Fibroblast of villous mesenchyme (primary cell): ENCODE data around the gene RHOT1. TPM values are rescaled to one million over a fixed set of nuclear protein-coding genes. Genes with fewer than 3 reads are reported as not detected.

Source experiments
- DNase-seq: peaks from one replicate; pipeline ENCODE4 v3.0.0-alpha.2; 2010; ENCODE audit warnings: low read depth
- H3K4me3 ChIP-seq: 2 replicates; pipeline ENCODE4 v1.5.1; 2011; ENCODE audit warnings: low read depth, mild to moderate bottlenecking, low read length
- CTCF ChIP-seq: IDR thresholded peaks from 2 replicates; pipeline ENCODE4 v1.5.1; 2012; ENCODE audit warnings: low read depth, mild to moderate bottlenecking, low read length; ENCODE audit not compliant: insufficient read depth
- small RNA-seq: library from RNA; depleted of rRNA; stranded (forward); fragments of <200 nt; gene quantifications from one replicate; pipeline ENCODE3, GENCODE V24; 2012
- total RNA-seq: library from RNA; depleted of rRNA; stranded (reverse); fragments of >200 nt; gene quantifications from 2 replicates; pipeline ENCODE4 v1.2.3, GENCODE V29; 2012

RHOT1 gene
- total RNA-seq, 1 donor, result 48.8 TPM

- TF ChIP-seq CTCF, result no peak
- no peak for DNase-seq
- no peak overlapping the region for H3K4me3 ChIP-seq
These were observed 126.5 kb downstream of the RHOT1 start for GRCh38 chr17:32268734-32269288.

GRCh38 chr17:32269377-32269776, 127.1 kb downstream of the RHOT1 start:
- no peak overlapping the region for H3K4me3 ChIP-seq
- no peak for TF ChIP-seq CTCF
- no peak for DNase-seq

GRCh38 chr17:32271844-32272243, 129.5 kb downstream of the RHOT1 start:
- no peak for TF ChIP-seq CTCF
- no peak for DNase-seq
- H3K4me3 ChIP-seq, result no peak overlapping the region

GRCh38 chr17:32274101-32274500, 131.8 kb downstream of the RHOT1 start:
- no peak for TF ChIP-seq CTCF
- no peak overlapping the region for H3K4me3 ChIP-seq
- DNase-seq, result no peak

- no peak overlapping the region for H3K4me3 ChIP-seq
- no peak for DNase-seq
- no peak for TF ChIP-seq CTCF
These were observed 132.3 kb downstream of the RHOT1 start for GRCh38 chr17:32274643-32275042.

Small RNAs within 50 kb of the gene (small RNA-seq; reads per million reads assigned to genes)
- gene UBL5P2, result not detected

Other genes starting within 250 kb of the RHOT1 start
- gene UTP6, start 240.8 kb upstream of the RHOT1 start, total RNA-seq, result 32.2 and 41.5 TPM in 2 replicates
- 20.0 and 29.4 TPM in 2 replicates for gene SUZ12, start 205.5 kb upstream of the RHOT1 start, total RNA-seq
- gene LRRC37B, start 135.1 kb upstream of the RHOT1 start, total RNA-seq, result 12.9 and 14.2 TPM in 2 replicates
- under 0.01 TPM in 1 of 2 replicates, not detected in the other for gene RHBDL3, start 123.3 kb downstream of the RHOT1 start, total RNA-seq
- gene C17orf75, start 199.7 kb downstream of the RHOT1 start, total RNA-seq, result 14.8 and 18.6 TPM in 2 replicates
- gene ZNF207, start 207.7 kb downstream of the RHOT1 start, total RNA-seq, result 115 and 156 TPM in 2 replicates